GM21619 (cell line): Measurements from ENCODE around the gene ZNF235.
A peak's percentile ranks its signal among the peaks of the same experiment; 100 is the strongest.
"Not testable (repeated sequence)": the region's sequence is repeated elsewhere in the genome, so short reads cannot be mapped to it uniquely, and the experiment has no call there.

Experiments
- ATAC-seq: cut with Tn5 transposase; IDR thresholded peaks from one replicate; pipeline ENCODE4 v1.9.1; 2021; ENCODE audit not compliant: unreplicated experiment

The ZNF235 gene

DNA sequence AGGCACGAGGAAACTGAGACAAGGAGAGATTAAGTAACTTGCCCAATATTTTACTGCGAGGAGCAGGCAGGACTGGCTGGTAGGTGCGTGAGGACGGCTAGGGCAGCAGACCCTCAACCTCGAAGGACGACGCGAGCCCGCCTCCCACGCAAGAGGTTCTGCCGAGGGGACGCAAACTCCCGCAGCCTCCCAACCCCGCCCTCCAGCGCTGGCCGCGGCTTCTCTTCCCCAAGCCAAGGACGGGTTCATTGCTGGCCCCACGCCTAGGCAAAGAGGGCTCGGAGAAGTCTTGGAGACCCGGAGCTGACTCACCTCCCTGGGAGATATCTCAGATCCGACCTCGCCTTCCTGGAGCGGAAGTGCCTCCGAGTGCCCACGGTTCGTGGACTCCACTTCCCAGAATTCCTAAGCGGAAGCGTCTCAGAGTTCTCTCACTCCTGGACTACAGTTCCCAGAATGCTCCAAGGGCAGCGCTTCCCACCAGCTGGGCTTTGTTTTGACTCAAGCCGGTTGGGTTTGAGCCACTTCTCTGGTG lies at the start of gene ZNF235:
ZNF235 (minus strand) TSS at position 367 of the 535 bp plus-strand sequence. CDS start 1,621 bp downstream, outside the sequence.
- ATAC-seq, result peak; percentile 91

DNA sequence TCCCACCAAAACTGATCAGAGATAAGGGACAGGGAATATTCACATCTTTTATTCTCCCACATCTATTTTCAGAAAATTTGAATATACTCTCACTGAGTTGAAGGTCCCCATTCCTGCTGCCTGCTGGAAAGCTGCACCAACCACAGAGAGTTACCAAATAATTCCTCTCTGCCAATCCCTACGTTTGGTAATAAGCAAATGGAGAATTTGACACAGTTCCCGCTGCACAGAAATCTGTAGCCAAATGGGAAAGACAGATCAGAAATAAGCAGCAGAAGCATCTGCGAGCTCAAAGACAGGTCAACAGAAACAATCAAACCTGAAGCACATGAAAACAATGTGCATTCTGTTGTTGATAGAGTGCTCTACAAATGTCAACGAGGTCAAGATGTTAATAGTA lies 41.7 kb upstream of the ZNF235 start:
- no peak for ATAC-seq

DNA sequence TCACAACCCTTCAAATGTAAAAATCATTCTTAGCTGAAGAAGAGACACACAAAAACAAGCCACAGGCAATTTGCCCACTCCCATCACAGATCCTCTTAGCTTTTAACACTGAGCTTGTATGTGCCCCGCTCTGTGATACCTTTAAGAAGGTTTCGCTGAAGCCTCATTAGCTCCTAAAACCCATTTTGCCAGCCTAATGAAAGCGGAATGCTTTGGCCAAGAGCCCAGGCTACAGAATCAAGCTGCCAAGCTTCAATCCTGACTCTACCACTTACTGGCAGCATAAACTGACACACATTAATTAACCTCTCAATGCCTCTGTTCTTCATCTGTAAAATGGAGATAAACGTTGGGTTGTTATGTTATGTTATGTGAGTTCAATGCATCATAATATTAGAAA lies 41.1 kb upstream of the ZNF235 start:
- ATAC-seq, result no peak

DNA sequence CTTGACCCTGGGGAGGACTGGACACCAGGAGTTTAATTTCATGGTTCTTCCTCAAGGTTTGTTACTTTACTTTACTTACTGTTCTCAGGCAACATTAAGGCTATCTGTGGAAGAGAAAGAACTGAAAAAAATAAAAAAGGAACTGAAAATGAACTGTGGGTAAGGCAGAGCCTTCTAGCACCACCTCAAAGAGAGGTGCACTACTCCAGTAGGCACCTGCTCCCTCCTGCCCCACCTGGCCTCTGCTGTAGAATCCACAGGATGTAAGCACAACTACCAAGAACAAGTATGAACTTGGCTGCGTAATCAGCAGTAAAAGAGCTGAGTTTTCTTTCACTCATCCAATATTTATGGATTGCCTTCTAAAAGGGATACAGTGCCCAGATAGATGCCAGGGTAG lies 39.4 kb upstream of the ZNF235 start:
- ATAC-seq, result no peak

DNA sequence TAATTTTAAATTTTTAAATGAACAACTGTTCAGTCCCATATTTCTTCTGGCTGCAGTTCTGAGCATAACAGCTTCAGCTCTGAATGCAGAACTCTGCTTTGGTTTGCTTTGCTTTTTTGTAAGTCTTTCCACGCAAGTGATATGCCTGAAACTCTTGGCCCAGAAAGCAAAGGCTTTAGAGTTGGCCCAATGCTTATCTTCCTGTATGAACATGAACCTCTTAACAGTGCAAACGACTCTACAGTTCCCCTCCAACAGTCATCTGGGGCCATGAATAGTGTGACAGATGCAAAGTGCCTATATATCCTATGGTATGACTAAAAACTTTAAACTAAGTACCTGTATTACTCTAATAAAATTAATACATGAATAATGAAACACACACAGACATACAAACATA lies 37.0 kb upstream of the ZNF235 start:
- ATAC-seq, result no peak

DNA sequence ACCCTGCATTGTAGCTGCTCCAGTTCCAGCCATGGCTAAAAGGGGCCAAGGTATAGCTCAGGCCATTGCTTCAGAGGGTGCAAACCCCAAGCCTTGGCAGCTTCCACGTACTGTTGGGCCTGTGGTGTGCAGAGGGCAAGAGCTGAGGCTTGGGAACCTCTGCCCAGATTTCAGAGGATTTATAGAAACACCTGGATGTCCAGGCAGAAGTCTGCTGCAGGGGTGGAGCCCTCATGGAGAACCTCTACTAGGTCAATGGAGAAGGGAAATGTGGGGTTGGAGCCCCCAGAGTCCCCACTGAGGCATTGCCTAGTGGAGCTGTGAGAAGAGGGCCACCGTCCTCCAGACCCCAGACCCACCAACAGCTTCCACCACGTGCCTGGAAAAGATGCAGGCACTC lies 29.8 kb upstream of the ZNF235 start:
- ATAC-seq, result not testable (repeated sequence)

DNA sequence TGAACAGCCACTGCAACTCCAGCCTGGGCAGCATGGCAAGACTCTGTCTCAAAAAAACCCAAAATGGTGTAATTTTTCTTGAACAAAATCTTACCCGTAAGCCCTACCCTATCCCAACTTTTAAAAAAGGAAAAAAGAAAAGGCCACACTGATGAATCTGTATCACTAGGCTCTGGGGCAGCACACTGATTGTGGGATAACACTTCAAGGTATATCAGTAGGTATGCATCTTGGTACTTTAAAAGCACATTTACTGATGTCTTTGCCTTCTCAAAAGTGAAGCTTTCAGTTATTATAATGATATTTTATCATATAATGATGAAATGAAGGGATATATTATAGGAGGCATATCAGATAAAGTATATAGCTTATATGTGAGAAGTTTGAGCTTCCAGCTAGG lies 27.3 kb upstream of the ZNF235 start:
- ATAC-seq, result no peak

DNA sequence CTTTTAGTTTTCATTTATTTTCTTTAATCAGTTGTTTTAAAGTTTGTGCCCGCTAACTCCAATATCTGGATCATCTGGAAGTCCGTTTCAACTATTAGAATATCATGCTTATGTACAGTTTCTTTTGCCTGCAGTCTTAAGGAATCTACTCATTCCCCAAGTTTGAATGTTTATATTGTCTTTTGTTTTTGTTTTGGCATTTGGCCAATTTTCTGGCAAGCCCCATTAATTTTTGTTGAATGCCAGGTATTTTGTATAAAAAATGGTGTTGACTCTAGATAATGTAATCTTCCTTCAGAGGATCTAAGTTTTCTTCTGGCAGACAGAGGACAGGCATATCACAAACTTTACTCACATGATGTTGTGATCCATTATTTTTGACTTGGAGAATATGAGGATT lies 11.1 kb upstream of the ZNF235 start:
- ATAC-seq, result no peak

DNA sequence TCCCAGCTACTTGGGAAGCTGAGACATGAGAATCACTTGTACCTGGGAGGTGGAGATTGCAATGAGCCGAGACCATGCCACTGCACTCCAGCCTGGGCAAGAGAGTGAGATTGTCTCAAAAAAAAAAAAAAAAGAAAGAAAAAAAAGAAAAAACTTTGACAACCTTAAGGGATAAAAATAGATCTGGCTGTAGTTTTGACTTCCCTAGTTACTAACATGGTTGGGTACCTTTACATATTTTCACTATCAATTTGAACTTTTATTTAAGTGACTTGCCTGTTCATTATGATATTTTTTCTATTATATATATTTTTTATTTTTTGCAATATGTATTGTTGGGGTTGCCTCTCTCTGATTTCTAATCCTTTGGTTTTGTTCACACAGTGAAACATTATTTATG lies 8.4 kb upstream of the ZNF235 start:
- no peak for ATAC-seq

DNA sequence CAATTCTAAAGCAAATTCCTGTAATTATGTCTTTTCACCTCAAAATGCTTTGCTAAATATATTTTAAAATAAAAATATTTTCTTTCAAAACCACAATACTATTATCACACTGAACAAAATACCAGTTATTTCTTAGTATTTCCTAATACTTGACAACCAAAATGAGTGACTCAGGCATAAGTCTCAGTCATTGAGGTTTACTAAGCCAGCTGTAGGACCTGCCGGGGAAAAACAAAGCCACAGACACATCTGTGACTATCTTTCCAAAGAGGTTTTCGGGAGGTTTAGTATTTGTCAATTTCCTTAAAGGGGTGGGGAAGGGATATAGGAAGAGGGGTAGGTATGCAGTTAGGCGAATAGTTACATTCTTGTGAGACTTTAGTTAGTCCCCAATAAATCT lies 3.2 kb upstream of the ZNF235 start:
- no peak for ATAC-seq

DNA sequence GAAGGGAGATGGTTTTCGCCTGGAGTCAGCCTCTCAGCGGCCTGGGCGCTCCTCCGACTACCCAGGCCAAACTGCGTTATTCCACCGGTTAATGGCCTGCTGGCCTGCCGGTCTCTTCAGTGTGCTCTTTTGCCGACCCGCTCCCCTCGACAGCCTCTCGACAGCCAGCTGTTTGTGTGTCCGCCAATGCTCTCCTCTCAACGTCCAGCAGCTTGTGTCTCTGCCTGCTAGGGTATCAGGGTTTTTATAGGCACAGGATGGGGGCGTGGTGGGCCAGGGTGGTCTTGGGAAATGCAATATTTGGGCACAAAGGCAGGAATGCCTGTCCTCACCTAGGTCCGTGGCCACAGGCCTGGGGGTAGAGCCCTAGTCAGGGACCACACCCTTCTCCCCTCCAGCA lies 1.5 kb upstream of the ZNF235 start:
- no peak for ATAC-seq

DNA sequence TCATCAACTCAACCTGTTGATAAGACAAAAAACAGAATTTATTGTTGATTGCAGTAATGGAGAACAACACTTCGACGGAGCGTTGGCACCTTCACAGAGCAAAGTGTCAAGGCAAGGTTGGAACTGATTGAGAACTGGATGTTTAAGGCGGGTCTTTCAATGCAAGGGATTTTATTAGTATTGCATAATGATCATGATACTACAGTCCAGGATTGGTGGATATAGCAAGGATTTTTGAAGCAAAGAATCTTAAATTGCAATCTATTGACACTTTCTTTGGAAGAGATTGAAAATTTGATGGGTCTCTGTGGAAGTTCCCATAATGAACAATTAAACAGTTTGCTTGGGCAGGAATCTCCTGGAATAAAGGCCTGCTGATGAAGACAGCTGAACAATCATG lies 632 bp upstream of the ZNF235 start:
- no peak for ATAC-seq

DNA sequence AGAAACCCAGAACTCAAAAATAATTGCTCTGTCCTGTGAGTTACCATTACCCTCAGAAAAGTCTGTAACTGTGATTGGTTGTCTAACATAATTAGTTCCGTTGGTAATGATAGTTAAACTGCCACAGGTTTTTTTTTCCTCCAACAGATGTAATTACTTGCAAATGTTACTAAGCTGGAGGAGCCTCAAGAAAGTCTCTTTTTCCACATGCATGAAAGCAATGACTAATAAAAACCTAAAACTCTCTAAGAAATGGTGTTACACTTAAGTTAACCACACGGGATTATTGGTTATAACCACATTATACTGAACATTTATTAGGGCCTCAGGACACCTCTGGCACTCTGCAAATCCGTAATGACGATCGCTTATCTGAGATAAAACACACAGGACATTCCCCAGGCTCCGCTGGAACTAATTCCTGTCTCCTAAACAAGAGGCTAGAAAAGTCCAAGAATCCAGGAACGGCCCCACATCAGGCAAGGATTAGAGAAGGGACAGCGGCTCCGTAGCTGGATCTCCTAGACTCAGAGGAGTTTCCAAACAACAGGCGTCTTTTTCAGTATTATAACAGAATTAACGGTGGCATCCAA lies 753 bp downstream of the ZNF235 start:
- peak; percentile 7 for ATAC-seq

DNA sequence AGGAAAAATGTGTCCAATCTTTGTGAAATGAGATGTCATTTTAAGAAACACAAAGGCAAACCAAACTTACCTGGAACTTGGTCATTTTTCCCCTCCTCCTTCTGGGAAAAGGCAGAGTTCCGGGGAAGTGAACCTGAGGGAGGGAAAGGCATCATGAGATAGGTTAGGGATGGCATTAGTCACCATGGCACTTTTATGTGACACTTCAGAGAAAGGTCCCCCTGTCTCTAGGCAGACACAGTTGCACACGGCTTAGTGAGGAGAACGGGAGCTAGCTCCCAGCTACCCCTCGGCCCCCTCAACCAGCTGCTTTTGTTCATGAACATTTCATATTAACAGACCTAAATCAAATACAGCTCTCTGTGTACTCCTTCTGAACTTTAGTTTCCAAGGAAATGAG lies 1.5 kb downstream of the ZNF235 start:
- no peak for ATAC-seq

DNA sequence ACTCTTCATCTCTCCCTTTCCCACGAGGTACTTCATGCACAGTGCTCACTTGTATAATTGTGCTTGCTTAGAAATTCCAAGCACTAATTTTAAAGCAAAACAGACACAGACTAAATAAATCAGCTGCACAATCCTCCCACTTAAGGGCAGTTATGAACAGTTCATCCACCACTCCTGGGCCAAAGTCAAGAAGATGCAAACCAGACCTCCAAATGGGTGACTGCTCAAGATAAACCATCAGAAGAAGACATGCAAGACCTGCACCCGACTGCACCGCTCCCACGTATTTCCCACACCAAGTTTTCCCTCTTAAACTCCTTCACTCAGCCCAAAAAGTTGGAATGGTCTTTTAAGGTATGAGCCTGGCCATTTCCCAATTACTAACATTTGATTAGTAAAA lies 19.9 kb downstream of the ZNF235 start:
- no peak for ATAC-seq

DNA sequence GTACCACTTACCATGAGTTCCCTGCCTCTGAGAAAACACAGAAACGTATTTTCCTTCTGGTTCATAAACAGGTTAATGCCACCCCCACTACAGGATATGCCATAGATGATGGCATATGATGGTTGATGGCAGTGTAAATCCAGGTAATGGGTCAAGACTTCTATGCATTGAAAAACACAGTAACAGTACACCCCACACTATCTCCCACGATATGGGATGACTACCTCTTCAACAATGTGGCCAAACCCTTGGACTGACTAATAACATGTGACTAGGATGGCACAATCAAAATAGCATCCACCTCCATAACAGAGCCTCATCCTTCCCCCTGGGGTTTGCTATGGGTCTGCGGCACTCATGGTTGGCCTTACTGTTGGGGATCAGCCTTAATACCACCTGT lies 22.0 kb downstream of the ZNF235 start:
- no peak for ATAC-seq

DNA sequence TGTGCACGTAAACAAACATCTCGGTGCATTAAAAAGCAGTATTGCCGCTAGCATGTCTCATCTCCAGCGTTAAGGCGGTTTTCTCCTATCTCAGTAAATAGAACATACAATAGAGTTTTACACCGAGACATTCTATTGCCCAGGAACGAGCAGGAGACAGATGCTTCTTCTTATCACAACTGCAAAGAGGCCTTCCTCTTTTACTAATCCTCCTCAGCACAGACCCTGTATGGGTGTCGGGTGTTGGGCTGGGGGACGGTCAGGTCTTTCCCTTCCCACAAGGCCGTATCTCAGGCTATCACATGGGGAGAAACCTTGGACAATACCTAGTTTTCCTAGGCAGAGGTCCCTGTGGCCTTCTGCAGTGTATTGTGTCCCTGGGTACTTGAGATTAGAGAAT lies 23.9 kb downstream of the ZNF235 start:
- ATAC-seq, result no peak

DNA sequence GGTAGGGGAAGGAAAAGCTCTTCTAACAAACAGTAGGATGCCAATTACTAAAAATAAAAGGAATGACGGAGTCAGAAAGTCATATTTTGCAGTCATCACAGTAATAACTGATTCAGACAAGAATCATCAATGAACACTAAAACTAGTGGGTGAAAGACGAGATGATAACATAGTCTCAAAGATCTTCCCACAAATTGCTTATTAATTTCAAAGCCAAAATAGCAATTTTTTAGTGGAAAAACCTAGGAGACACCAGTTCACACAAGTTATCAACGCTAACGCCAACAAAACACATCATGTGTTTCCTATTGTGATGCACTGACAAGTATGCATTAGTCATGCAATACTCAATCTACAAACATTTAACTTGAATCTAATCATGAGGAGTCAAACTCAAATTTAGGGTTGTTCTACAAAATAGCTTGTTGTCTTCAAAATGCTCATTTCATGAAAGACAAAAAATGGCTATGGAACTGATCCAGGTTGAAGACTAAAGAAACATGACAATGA lies 26.6 kb downstream of the ZNF235 start:
- no peak for ATAC-seq

DNA sequence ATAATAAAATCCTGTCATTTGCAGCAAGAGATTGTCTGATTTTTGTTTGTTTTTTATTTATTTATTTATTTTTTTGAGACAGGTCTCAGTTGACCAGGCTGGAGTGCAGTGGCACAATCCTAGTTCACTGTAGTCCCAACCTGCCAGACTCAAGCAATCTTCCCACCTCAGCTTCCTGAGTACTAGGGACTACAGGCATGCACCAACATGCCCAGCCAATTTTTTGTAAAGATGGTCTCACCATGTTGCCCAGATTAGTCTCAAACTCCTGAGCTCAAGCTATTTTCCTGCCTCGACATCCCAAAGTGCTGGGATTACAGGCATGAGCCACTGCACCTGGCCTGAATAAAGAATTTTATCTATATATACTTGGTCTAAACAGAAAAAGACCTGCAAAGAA lies 27.5 kb downstream of the ZNF235 start:
- no peak for ATAC-seq

DNA sequence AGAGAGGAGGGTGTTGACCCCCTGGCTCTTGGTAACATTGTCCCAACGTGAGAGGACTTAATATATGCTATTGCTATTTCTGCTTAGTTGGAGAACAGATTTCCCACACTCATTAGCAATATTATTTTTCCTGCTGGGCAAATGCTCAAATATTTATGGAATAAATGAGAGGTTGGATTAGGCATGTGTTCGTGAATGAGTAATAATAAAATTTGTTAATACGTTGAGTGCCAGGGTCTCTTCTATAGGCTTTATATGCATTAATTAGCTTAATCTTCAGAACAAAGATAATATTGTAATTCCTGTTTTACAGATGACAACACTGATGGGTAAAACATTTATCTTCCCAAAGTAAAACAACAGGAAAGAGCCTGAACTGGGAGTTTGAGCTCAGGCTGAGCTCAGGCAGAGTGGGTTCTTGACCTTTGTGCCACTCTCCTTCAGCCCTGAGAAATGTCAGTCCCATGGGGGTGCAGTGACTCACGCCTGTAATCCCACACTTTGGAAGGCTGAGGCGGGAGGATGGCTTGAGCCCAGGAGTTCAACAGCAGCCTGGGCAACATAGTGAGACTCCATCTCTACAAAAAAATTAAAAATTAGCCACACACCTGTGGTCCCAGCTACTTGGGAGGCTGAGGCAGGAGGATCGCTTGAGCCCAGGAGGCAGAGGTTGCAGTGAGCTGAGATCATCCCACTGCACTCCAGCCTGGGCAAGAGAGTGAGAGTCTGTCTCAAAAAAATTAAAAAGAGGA lies 44.0 kb downstream of the ZNF235 start:
- ATAC-seq, result no peak

DNA sequence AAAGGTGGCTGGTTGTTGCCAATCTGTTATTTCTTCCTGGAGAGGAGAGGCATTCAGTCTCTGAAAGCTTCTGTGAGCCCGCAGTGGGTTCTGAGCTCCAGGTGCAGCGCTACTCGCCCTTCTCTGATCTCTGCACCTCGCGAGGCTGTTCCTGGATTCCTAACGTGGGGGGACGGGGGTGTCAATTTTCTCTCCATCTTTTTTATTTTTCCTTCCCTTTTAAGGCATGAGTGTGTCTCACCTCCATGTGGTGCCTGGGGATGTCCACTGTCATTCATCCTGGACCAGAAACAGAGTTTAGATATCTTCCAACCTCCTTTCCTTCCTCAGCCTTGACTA lies 44.5 kb downstream of the ZNF235 start:
- ATAC-seq, result no peak

DNA sequence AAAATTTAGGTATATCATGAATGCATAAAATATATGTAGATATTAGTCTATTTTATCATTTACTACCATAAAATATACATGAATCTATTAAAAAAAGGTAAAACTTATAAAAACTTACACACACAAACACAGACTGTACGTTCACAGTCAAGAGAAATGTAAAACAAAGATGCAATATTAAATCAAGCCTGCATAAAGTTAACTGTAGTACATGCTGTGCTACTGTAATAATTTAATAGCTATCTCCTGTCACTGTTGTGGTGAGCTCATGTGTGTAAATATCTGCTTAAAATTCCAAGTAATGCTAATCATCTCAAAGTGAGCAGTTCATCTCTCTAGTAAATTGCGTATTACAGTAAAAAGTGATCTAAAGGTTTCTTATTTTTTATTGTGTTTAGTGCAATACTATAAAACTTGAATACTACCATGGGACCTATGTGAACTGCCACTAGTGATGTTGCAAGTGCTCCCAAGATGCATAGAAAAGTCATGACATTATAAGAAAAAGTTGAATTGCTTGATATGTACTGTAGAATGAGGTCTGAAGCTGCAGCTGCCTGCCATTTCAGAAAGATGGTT lies 45.9 kb downstream of the ZNF235 start:
- ATAC-seq, result no peak
